ENCODE measurements around the gene BNIP1. TPM values are rescaled to one million over a fixed set of nuclear protein-coding genes. Genes with fewer than 3 reads are reported as not detected.
"Not testable (repeated sequence)": the region's sequence is repeated elsewhere in the genome, so short reads cannot be mapped to it uniquely, and the experiment has no call there.

The BNIP1 gene, protein sequence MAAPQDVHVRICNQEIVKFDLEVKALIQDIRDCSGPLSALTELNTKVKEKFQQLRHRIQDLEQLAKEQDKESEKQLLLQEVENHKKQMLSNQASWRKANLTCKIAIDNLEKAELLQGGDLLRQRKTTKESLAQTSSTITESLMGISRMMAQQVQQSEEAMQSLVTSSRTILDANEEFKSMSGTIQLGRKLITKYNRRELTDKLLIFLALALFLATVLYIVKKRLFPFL
- 11.7 TPM for total RNA-seq
- long read RNA-seq, transcript BNIP1-202 (6 exons, 1,184 nt): major isoform, 15 of 23 reads
- long read RNA-seq, partial matches to known transcripts: 3 of 23 reads
- long read RNA-seq, other reads (novel, unspliced or antisense): 1 of 23 reads

DNA sequence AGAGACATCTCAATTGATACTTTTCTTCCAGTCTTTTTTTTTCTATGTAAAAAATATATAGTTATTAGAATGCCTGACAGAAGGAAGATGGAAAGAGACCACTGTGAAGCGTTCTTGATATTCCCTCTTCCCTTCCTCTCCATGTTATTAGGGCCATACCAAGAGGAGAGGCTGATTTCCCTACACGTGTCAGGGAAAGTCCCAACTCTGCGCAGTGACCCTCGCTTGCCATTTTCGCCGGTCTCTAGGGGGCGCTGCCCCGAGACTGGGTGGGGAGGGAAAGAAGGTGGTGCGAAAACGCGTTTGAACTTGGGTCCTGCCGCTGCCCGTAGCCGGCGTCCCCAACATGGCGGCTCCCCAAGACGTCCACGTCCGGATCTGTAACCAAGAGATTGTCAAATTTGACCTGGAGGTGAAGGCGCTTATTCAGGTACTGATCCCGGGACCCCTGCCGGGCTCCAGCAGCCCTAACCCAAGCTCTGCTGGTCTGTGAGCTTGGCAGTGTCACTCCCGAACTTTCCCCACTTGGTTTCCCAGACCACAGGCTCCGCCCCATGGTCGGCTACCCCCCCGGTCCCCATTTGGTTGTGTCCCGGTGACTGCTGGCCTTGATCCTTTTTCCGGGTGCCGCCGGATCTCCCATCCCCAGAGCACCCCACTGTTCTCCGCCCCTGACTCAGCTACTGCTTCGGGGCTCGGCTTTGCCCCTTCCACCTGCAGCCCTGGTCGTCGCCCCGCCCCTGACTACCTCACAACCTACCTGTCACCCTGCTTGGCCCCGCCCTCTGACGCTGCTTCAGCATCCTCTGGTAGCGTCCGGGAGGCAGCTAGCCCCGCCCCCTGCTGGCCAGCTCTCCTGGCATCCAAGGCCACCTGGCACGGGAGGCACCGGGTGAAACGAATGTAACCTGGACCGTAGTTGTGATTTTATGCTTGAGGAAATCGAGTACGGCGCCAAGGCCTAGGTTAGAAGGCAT lies at the start of gene BNIP1:
TSS of gene BNIP1 (plus strand) at position 332 of the 977 bp plus-strand sequence. CDS start at position 347, 15 bp downstream.
- peak; percentile 96 for DNase-seq (ENCODE audit: low spot score)

DNA sequence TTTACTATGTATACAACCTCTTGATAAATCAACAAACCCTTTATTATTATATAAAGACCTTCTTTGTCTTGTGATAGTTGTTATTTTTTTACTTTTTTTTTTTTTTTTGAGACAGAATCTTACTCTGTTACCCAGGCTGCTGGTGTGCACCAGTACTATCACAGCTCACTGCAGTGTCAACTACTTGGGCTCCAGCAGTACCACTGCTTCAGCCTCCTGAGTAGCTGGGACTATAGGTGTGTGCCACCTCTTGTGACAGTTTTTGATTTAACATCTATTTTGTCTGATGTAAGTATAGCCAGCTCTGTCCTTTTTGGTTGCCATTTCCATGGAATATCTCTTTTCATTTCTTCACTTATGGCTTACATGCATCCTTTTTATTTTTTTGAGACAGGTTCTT lies 45.5 kb upstream of the BNIP1 start:
- no peak for DNase-seq (ENCODE audit: low spot score)

- DNase-seq (ENCODE audit: low spot score): no peak
Measured at GRCh38 chr5:173099461-173099860, 44.9 kb upstream of the BNIP1 start.

- no peak for DNase-seq (ENCODE audit: low spot score)
Measured at GRCh38 chr5:173101245-173101644, 43.1 kb upstream of the BNIP1 start.

DNA sequence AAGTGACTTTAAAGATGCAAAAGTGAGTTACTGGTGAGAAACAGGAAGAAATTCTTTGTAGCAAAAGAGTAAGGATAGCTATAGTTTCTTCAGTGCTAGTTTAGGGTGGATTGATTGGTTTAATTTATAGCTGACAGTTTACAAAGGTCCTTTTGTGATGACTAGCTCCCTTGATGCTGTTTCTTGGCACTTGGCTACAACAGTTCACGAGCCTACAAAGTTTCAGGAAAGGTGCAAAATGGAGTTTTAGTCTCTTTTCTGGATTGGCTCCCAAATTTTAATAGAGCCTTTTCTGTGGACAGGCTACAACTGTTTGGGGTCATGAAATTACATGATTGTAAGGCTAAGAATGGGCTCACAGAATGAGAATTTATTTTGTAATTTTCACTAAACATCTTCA lies 40.9 kb upstream of the BNIP1 start:
- no peak for DNase-seq (ENCODE audit: low spot score)

- DNase-seq (ENCODE audit: low spot score): no peak
Measured at GRCh38 chr5:173108914-173109313, 35.4 kb upstream of the BNIP1 start.

DNA sequence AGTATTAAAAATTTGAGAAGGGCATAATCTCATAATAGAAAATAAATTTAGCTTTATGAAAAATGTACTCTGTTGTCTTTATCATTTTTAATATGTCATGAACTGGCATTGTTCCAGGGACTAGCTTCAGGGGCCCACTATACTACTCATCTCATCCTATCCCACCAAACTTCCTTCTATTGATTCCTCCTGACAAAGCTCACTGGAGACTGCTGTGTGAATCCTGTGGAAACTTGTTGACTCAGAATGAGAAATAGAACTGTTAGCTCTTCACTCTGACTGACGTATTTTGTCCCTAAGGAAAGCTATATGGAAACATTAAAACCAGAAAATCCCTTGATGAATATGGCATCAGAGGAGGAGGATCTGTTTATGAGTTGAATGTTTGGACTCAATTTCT lies 29.8 kb upstream of the BNIP1 start:
- DNase-seq (ENCODE audit: low spot score): no peak

DNA sequence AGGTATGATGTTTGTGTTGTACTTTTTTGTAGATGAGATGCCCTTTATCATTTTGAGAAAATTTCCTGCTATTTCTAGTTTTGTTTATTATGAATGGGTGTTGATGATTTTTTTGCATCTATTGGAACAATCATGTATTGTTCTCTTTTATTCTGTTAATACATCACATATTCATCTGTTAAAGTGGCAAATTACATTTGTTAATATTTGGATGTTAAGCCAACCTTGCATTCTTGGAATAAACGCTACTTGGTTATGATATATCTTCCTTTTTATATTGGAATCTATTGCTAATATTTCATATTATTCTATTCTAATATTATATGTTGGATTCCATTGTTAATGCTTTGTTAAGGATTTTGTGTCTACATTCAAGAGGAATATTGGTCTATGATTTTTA lies 24.6 kb upstream of the BNIP1 start:
- no peak for DNase-seq (ENCODE audit: low spot score)

DNA sequence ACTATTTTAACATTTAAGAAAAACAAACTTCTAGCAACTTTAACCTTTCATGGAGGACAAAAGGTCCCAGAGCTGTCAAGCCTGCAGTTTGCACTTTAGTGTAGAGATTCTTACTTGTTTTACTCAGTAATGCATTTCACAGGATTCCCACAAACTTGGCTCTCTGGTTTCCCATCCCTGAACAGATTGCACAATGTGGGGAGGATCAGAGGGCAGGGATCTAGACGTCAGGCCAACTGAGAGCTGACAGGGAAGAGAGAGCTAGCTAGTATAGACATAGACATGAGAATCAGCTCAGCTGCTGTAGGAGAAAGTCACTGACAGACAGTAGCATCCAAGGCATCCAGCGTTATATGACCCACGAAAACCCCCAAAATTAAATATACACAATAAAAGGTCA lies 20.9 kb upstream of the BNIP1 start:
- no peak for DNase-seq (ENCODE audit: low spot score)

DNA sequence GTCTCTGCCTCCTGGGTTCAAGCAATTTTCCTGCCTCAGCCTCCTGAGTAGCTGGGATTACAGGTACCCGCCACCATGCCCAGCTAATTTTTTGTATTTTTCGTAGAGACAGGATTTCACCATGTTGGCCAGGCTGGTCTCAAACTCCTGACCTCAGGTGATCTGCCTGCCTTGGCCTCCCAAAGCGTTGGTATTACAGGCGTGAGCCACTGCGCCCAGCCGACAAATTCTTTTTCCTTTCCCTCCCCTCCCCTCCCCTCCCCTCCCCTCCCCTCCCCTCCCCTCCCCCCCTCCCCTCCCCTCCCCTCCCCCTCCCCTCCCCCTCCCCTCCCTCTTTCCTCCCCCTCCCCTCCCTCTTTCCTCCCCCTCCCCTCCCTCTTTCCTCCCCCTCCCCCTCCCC lies 12.2 kb upstream of the BNIP1 start:
- DNase-seq (ENCODE audit: low spot score): not testable (repeated sequence)

GRCh38 chr5:173138707-173139106 lies 5.6 kb upstream of the BNIP1 start:
- no peak for DNase-seq (ENCODE audit: low spot score)

GRCh38 chr5:173139631-173140030 lies 4.7 kb upstream of the BNIP1 start:
- no peak for DNase-seq (ENCODE audit: low spot score)

DNA sequence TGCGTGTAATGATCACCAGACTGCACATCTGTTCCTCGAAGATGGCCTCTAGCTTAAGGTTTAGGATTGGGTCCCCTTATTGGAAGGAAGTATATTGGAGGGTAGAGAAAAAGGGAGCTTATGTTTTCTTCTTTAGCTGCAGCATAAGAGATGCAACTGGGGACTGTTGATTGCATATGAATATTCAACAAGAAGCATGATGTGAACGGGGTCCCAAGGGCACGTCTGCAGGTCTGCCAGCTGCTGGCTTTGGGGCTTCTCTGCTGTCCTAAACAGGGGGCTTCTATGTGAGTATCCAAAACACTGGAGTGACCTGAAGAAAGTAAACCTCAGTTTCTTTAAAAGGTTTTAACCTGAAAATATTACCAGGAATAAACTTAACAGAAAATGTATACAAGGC lies 3.6 kb upstream of the BNIP1 start:
- no peak for DNase-seq (ENCODE audit: low spot score)

- DNase-seq (ENCODE audit: low spot score): peak; percentile 53
Measured at GRCh38 chr5:173143567-173143966, 764 bp upstream of the BNIP1 start.

DNA sequence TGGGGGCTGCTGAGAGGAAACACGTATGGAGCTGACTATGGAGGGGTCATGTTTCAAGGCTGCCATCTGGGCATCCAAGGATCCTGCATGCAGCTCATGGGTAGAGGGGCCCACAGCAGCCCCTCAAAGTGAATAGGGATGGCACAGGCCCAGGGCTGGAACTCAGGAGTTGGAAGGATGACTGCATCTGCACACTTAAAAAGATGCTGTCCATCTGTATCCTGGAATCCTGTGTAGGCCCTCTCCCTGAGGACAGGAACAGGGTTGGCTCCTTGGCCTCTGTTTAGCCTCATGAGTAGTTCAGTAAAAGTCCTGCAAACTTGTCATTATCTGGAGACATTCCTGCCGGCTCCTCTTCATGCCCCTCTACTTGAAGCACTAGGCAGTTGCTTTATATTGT lies 4.0 kb downstream of the BNIP1 start:
- DNase-seq (ENCODE audit: low spot score): peak; percentile 60

GRCh38 chr5:173152547-173152946 lies 8.2 kb downstream of the BNIP1 start:
- no peak for DNase-seq (ENCODE audit: low spot score)

DNA sequence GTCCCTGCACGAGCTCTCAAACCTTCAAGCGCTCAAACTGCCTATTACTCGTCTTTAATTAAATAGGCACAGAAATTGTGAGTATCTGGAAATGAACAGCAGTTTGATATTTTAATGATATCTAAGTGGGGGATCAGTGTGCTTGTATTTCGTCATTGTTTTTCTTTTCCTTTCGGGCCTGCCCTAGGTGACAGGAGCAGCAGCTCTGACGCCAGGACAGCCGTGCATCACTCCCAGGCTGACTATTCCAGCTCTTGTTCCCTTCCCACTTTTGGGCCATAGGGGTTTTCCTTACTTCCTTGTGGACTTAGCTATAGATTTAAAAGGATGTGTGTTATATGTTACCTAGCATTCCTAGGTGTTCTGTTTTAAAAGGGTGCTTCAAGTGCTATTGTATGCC lies 9.5 kb downstream of the BNIP1 start:
- DNase-seq (ENCODE audit: low spot score): no peak

DNA sequence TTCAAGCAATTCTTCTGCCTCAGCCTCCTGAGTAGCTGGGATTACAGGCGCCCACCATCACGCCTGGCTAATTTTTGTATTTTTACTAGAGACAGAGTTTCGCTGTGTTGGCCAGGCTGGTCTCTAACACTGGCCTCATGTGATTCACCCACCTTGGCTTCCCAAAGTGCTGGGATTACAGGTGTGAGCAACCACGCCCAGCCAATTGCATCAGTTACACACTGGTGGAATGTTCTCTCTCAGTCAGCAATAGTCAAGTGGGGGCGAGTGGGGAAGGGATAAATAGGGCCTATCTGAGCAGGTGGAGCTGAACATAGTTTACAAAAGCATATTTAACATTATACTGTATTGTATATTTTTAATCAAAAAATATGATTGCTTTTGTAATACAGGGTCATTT lies 10.3 kb downstream of the BNIP1 start:
- peak; percentile 35 for DNase-seq (ENCODE audit: low spot score)

- DNase-seq (ENCODE audit: low spot score): peak; percentile 16
Measured at GRCh38 chr5:173155912-173156311, 11.6 kb downstream of the BNIP1 start.

DNA sequence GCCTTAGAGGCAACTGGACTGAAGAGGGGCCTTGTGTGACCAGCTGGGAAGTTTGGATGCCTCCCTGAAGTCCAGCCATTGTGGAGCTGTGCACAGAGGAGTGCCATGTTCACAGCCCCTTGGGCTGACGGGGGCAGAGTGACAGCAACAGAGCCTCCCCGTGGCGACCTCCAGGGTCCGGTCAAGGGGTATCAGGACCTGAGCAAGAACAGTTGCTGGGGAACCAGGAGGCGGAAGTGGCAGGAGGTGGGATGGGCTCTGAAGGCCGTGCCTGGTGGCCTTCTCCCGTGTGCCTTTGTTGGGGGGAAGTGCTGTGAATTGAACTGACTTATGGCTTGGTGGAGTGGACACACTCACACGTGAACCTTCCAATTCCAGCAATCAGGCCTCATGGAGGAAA lies 14.0 kb downstream of the BNIP1 start:
- peak; percentile 41 for DNase-seq (ENCODE audit: low spot score)

DNA sequence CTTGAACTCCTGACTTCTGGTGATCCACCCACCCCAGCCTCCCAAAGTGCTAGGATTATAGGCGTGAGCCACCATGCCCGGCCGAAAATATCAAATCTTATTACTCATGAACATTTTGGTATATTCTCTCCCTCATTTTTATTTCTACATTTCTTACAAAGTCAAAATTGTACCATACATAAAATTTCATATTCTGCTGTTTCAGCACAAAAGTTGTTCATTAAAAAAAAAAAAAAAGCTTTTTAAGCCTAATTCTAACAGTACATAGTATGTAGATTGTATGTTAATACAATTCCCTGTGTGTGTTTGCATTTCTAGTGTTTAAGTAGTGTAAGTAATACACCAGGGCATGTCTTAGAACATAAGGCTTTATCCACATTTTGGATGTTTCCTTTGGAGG lies 14.9 kb downstream of the BNIP1 start:
- no peak for DNase-seq (ENCODE audit: low spot score)

- no peak for DNase-seq (ENCODE audit: low spot score)
Measured at GRCh38 chr5:173161148-173161547, 16.8 kb downstream of the BNIP1 start.

Data from mesenteric fat pad (tissue), 1 donor.